OCI-LY7 (cell line): Measurements from ENCODE around the gene ANO4. TPM values are rescaled to one million over a fixed set of nuclear protein-coding genes. Genes with fewer than 3 reads are reported as not detected.

Experiments
- BruUV-seq: library from RNA; stranded (reverse); fragments of 400-500 nt; replicated peaks from 2 replicates; lab custom pipeline; 2021; lab: Mats Ljungman, UMichigan
- CTCF ChIA-PET: fragments of 300-600 bp; sonication (Branson Sonifier 250); formaldehyde crosslinking; loops from one replicate; lab custom pipeline; 2022; ENCODE audit warnings: antibody characterized with exemption; ENCODE audit not compliant: unreplicated experiment; lab: Charles Lee
- POLR2A ChIA-PET: fragments of 300-600 bp; sonication (Branson Sonifier 250); formaldehyde crosslinking; loops from one replicate; lab custom pipeline; 2022; ENCODE audit warnings: antibody characterized with exemption; lab: Charles Lee
- DNase-seq: peaks from one replicate; pipeline ENCODE4 v3.0.0-alpha.2; 2015; ENCODE audit warnings: low spot score
- H2AFZ ChIP-seq: fragments of 200-600 bp; sonication (generic), shearing (Covaris generic); 2 replicates; pipeline ENCODE4 v1.6.1; 2014; ENCODE audit warnings: mild to moderate bottlenecking, antibody characterized with exemption, low read length, moderate library complexity
- H3K27ac ChIP-seq: fragments of 200-600 bp; sonication (generic); 2 replicates; pipeline ENCODE4 v1.5.1; 2014; ENCODE audit warnings: mixed run types, low read depth, mild to moderate bottlenecking, moderate library complexity, low read length, inconsistent platforms; ENCODE audit not compliant: poor library complexity, severe bottlenecking
- H3K36me3 ChIP-seq: fragments of 200-600 bp; sonication (generic); 2 replicates; pipeline ENCODE4 v1.6.1; 2014; ENCODE audit warnings: mild to moderate bottlenecking, antibody characterized with exemption, low read length, moderate library complexity, mixed read lengths; ENCODE audit not compliant: insufficient read depth
- H3K4me1 ChIP-seq: fragments of 200-600 bp; sonication (generic); 2 replicates; pipeline ENCODE4 v1.5.1; 2014; ENCODE audit warnings: mild to moderate bottlenecking, low read length; ENCODE audit not compliant: insufficient read depth, poor library complexity, severe bottlenecking
- H3K4me2 ChIP-seq: fragments of 200-600 bp; sonication (generic); 2 replicates; pipeline ENCODE4 v1.6.1; 2014; ENCODE audit warnings: mild to moderate bottlenecking, low read length
- H3K4me3 ChIP-seq: fragments of 200-600 bp; sonication (generic); 2 replicates; pipeline ENCODE4 v1.5.1; 2014; ENCODE audit warnings: mild to moderate bottlenecking, low read depth, low read length; ENCODE audit not compliant: poor library complexity, severe bottlenecking
- H3K79me2 ChIP-seq: fragments of 200-600 bp; sonication (generic); 2 replicates; pipeline ENCODE4 v1.6.1; 2016; ENCODE audit warnings: low read depth, mild to moderate bottlenecking, low read length, moderate library complexity, mixed read lengths; ENCODE audit not compliant: insufficient read depth
- H3K9me2 ChIP-seq: fragments of 200-600 bp; sonication (generic); 2 replicates; pipeline ENCODE4 v1.6.1; 2016; ENCODE audit warnings: mild to moderate bottlenecking, low read length, mixed read lengths; ENCODE audit not compliant: insufficient read depth
- H3K9me3 ChIP-seq: fragments of 200-600 bp; sonication (generic); 2 replicates; pipeline ENCODE4 v1.6.1; 2014; ENCODE audit warnings: mild to moderate bottlenecking, mixed run types, low read length, mixed read lengths
- H4K20me1 ChIP-seq: fragments of 200-600 bp; sonication (generic); 2 replicates; pipeline ENCODE4 v1.6.1; 2014; ENCODE audit warnings: mild to moderate bottlenecking, antibody characterized with exemption, low read length, moderate library complexity, mixed read lengths; ENCODE audit not compliant: insufficient read depth
- EZH2phosphoT487 ChIP-seq: fragments of 200-600 bp; sonication (generic); IDR thresholded peaks from 2 replicates; pipeline ENCODE4 v1.6.1; 2018; ENCODE audit warnings: low read depth, borderline replicate concordance, mild to moderate bottlenecking, mixed run types, antibody characterized with exemption, low read length, moderate library complexity, mixed read lengths
- intact Hi-C: fragments of 100-400 bp; cut with micrococcal nuclease; formaldehyde crosslinking; loops from one replicate; pipeline ENCODE4 v1.10.0; 2022; ENCODE audit not compliant: unreplicated experiment
- total RNA-seq, 2 experiments: library from RNA; depleted of rRNA in 1 of 2; stranded (reverse); fragments of >200 nt in 1 of 2; shearing (Covaris generic) in 1 of 2; gene quantifications; 2 replicates each; pipeline ENCODE4 v1.2.3, GENCODE V29; 2014 to 2022
- TF ChIP-seq, protein P1 (sequence below): fragments of 200-600 bp; sonication (generic); conservative IDR thresholded peaks from 2 replicates; pipeline ENCODE4 v1.5.1; 2014; ENCODE audit warnings: mild to moderate bottlenecking, antibody characterized with exemption, low read length, moderate library complexity, mixed read lengths

ANO4 gene
- total RNA-seq, 2 experiments from 2014 or later: not detected

DNA sequence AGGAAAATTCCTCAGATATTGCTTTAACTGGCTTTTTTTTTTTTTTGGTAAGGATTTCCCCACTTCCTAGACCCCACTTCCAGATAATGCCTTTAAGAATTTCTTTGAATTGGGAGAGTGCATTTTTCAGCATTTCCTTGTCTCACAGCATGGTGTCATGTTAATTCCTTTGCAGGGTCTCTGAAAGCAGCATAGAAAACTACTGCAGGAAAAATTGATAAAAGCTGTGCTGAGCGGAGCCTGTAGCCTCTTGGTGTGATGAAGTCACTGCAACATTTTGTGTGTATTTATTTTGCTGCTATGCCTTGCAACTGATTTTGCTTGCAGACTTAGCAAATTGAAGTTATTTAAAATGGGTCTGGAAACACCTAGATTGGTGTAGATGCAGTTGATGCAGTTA lies 2.7 kb downstream of the ANO4 start:
- Histone ChIP-seq H3K27ac (no peak overlapping the region), H3K4me1 (no peaks in the 10 kb centered on the region), H3K36me3 (no peaks in the 10 kb centered on the region), H4K20me1 (no peaks in the 10 kb centered on the region), H3K9me3 (no peaks in the 10 kb centered on the region), H3K4me3 (no peak overlapping the region), H3K4me2 (no peak overlapping the region), H2AFZ (no peak overlapping the region), H3K79me2 (no peaks in the 10 kb centered on the region), H3K9me2 (no peaks in the 10 kb centered on the region)
- intact Hi-C loops: no loop called here
- ChIA-PET CTCF (no interaction called here), POLR2A (no interaction called here)
- TF ChIP-seq, protein P1, sequence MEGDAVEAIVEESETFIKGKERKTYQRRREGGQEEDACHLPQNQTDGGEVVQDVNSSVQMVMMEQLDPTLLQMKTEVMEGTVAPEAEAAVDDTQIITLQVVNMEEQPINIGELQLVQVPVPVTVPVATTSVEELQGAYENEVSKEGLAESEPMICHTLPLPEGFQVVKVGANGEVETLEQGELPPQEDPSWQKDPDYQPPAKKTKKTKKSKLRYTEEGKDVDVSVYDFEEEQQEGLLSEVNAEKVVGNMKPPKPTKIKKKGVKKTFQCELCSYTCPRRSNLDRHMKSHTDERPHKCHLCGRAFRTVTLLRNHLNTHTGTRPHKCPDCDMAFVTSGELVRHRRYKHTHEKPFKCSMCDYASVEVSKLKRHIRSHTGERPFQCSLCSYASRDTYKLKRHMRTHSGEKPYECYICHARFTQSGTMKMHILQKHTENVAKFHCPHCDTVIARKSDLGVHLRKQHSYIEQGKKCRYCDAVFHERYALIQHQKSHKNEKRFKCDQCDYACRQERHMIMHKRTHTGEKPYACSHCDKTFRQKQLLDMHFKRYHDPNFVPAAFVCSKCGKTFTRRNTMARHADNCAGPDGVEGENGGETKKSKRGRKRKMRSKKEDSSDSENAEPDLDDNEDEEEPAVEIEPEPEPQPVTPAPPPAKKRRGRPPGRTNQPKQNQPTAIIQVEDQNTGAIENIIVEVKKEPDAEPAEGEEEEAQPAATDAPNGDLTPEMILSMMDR: no peak
- TF ChIP-seq EZH2phosphoT487: no peak
- BruUV-seq: no TSS peak
- DNase-seq: no peak

DNA sequence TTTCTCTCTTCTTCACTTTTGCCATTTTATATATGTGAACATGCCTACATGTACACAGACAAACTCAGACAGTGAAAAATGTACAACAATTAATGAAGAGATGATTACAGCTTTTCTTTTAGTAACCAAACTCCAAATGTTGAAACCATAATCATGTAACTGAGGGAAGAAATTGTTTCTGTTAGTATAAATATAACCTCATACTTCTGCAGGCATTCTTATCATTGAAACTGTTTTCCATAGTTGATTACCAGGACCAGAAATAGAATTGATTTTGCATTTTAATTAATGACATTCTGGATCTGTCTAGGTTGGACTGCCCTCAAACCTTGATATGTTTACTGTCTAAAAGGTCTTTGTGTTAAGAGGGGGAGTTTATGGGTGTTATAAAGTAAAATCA lies 3.2 kb downstream of the ANO4 start:
- CTCF ChIA-PET: no interaction called here
- no peaks in the 10 kb centered on the region for H4K20me1 ChIP-seq
- intact Hi-C loops: no loop called here
- no peak overlapping the region for H2AFZ ChIP-seq
- H3K4me3 ChIP-seq: no peak overlapping the region
- POLR2A ChIA-PET: no interaction called here
- TF ChIP-seq, protein P1: no peak
- TF ChIP-seq EZH2phosphoT487: no peak
- H3K4me1 ChIP-seq: no peaks in the 10 kb centered on the region
- no peak overlapping the region for H3K4me2 ChIP-seq
- H3K9me3 ChIP-seq: no peaks in the 10 kb centered on the region
- no peaks in the 10 kb centered on the region for H3K36me3 ChIP-seq
- no TSS peak for BruUV-seq
- H3K79me2 ChIP-seq: no peaks in the 10 kb centered on the region
- H3K27ac ChIP-seq: no peak overlapping the region
- DNase-seq: no peak
- H3K9me2 ChIP-seq: no peaks in the 10 kb centered on the region

DNA sequence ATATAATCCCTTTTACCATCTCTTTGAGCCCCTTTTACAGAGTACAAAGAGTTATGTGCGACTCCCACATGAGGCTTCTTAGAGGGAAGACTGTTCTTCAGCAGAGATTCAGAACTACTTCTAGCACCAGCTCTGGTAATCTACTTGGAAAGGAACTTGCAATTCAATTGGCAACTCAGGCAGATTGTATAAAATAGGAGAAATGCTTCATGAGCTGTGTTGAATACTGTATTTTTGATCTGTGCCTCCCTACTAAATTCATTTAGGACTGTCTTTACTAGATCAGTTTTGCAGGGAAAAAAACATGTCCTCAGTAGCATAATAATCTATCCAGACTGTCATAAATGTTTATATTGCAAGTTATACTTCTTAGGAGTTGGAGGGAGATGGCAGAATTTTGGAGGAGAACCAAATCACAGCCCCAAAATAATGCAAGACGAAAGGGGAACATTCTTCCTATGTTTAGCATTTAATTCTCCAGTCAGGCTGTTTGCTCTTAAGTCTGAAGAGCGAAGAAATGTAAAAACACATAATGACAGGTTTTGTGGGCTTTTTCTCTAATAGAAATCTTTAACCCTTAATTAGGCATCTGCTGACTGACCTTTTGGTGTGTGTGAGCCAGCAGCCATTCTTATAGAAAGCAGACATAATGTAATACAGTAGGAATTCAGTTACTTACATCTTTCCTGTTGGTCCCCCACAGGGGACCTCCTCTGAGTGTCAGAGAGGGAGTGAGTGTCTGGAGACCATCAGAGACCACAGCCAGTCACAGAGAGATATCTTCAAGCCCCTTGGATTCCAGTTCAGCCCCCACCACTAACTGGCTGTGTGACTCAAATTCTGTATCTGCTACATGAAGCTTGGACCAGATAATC lies 3.9 kb downstream of the ANO4 start:
- no peaks in the 10 kb centered on the region for H3K4me1 ChIP-seq
- H3K79me2 ChIP-seq: no peaks in the 10 kb centered on the region
- H3K4me3 ChIP-seq: no peak overlapping the region
- POLR2A ChIA-PET: no interaction called here
- TF ChIP-seq EZH2phosphoT487: no peak
- TF ChIP-seq, protein P1: no peak
- H3K9me3 ChIP-seq: no peaks in the 10 kb centered on the region
- CTCF ChIA-PET: no interaction called here
- DNase-seq: no peak
- no peaks in the 10 kb centered on the region for H3K36me3 ChIP-seq
- no peak overlapping the region for H2AFZ ChIP-seq
- no TSS peak for BruUV-seq
- intact Hi-C loops: no loop called here
- H4K20me1 ChIP-seq: no peaks in the 10 kb centered on the region
- H3K4me2 ChIP-seq: no peak overlapping the region
- H3K27ac ChIP-seq: no peak overlapping the region
- H3K9me2 ChIP-seq: no peaks in the 10 kb centered on the region
